MCF 10A (cell line): ENCODE results near the gene KCTD2. TPM values are rescaled to one million over a fixed set of nuclear protein-coding genes. Genes with fewer than 3 reads are reported as not detected.
A peak's percentile ranks its signal among the peaks of the same experiment; 100 is the strongest.

ENCODE experiments used
- BruUV-seq: library from RNA; stranded (reverse); fragments of 400-500 nt; replicated peaks from 2 replicates; lab custom pipeline; 2021; lab: Mats Ljungman, UMichigan
- CTCF ChIA-PET: fragments of 300-600 bp; sonication (Branson Sonifier 250); formaldehyde crosslinking; extraction: SDS; loops from one replicate; lab custom pipeline; 2021; ENCODE audit warnings: antibody characterized with exemption, inconsistent platforms; lab: Yijun Ruan, JAX
- POLR2A ChIA-PET: fragments of 300-600, 350-650 bp; sonication (Branson Sonifier 250); formaldehyde crosslinking; extraction: SDS; loops from one replicate; lab custom pipeline; 2020; ENCODE audit warnings: antibody characterized with exemption, inconsistent platforms; lab: Yijun Ruan, JAX
- DNase-seq: peaks from one replicate; pipeline ENCODE4 v3.0.0-alpha.2; 2018; ENCODE audit not compliant: unreplicated experiment
- H3K27ac Mint-ChIP-seq: one replicate; pipeline ENCODE4 v1.8.0; 2022; ENCODE audit warnings: mild to moderate bottlenecking, low read depth, mixed read lengths; ENCODE audit not compliant: unreplicated experiment
- H3K27me3 Mint-ChIP-seq: one replicate; pipeline ENCODE4 v1.8.0; 2022; ENCODE audit warnings: mixed read lengths; ENCODE audit not compliant: insufficient read depth, unreplicated experiment
- H3K36me3 Mint-ChIP-seq: one replicate; pipeline ENCODE4 v1.8.0; 2022; ENCODE audit warnings: mild to moderate bottlenecking, moderate library complexity, mixed read lengths; ENCODE audit not compliant: insufficient read depth, unreplicated experiment
- H3K4me1 Mint-ChIP-seq: one replicate; pipeline ENCODE4 v1.8.0; 2022; ENCODE audit warnings: mixed read lengths; ENCODE audit not compliant: insufficient read depth, unreplicated experiment
- H3K4me3 Mint-ChIP-seq: one replicate; pipeline ENCODE4 v1.8.0; 2022; ENCODE audit warnings: mild to moderate bottlenecking, moderate library complexity, mixed read lengths; ENCODE audit not compliant: unreplicated experiment
- H3K9me3 Mint-ChIP-seq: one replicate; pipeline ENCODE4 v1.8.0; 2022; ENCODE audit warnings: mixed read lengths; ENCODE audit not compliant: unreplicated experiment
- CTCF ChIP-seq: fragments of 200-600 bp; IDR thresholded peaks from one replicate; pipeline ENCODE4 v1.8.0; 2022; ENCODE audit warnings: antibody characterized with exemption, mild to moderate bottlenecking; ENCODE audit not compliant: unreplicated experiment
- intact Hi-C: fragments of 100-400 bp; cut with micrococcal nuclease; formaldehyde crosslinking; loops from 2 replicates; pipeline ENCODE4 v1.14.1; 2022
- total RNA-seq: library from RNA; stranded (reverse); gene quantifications from 2 replicates; pipeline ENCODE4 v1.2.3, GENCODE V29; 2022

The KCTD2 gene
- total RNA-seq, 1 experiment from 2014 or later: 11.9 TPM

GRCh38 chr17:75086496-75087181, 39.6 kb downstream of the KCTD2 start:
- ChIA-PET CTCF (interaction anchor here (0.7 to 2.0 kb wide), 3 partner anchors 16 to 40 kb away, joined by 3 to 7 read pairs (median 7); no protein-coding TSS in a partner anchor), POLR2A (interaction anchor here (0.6 to 3.6 kb wide), 11 partner anchors 8 to 174 kb away, joined by 3 to 21 read pairs (median 6); partner anchors contain the start of gene ARMC7)
- DNase-seq: no peak
- no TSS peak for BruUV-seq
- peaks cover 10% of the 10 kb centered on the region for H3K36me3 Mint-ChIP-seq
- no peaks in the 10 kb centered on the region for H3K27me3 Mint-ChIP-seq
- H3K9me3 Mint-ChIP-seq: no peaks in the 10 kb centered on the region
- peak overlapping the region; percentile 87 for H3K4me3 Mint-ChIP-seq
- intact Hi-C loops: no loop called here
- peaks cover 40% of the 10 kb centered on the region for H3K4me1 Mint-ChIP-seq
- H3K27ac Mint-ChIP-seq: peak overlapping the region; percentile 93
- no peak for TF ChIP-seq CTCF

DNA sequence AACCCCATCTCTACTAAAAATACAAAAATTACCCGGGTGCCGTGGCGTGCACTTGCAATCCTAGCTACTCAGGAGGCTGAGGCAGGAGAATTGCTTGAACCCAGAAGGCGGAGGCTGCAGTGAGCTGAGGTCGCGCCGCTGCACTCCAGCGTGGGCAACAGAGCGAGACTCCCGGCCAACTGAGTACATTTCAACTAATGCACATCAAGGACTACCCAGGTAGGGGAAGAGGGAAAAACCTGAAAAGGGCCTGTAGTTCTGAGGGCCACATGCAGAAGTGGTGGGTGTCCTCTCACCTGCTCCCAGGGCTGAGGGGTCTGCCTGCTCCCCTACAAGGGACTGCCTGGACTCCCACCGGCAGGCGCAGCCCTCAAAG, 40.1 kb downstream of the KCTD2 start:
- POLR2A ChIA-PET: interaction anchor here (0.6 to 4.1 kb wide), 14 partner anchors 9 to 174 kb away, joined by 3 to 21 read pairs (median 6); partner anchors contain the start of genes ARMC7, MRPL58 and NUP85
- H3K9me3 Mint-ChIP-seq: no peaks in the 10 kb centered on the region
- peaks cover 46% of the 10 kb centered on the region for H3K4me1 Mint-ChIP-seq
- DNase-seq: no peak
- peak overlapping the region; percentile 93 for H3K27ac Mint-ChIP-seq
- H3K36me3 Mint-ChIP-seq: peaks cover 10% of the 10 kb centered on the region
- BruUV-seq: TSS peak; percentile 40
- intact Hi-C loops: no loop called here
- H3K4me3 Mint-ChIP-seq: peak overlapping the region; percentile 87
- CTCF ChIA-PET: interaction anchor here (0.7 to 2.0 kb wide), 3 partner anchors 17 to 39 kb away, joined by 3 to 7 read pairs (median 7); no protein-coding TSS in a partner anchor
- no peaks in the 10 kb centered on the region for H3K27me3 Mint-ChIP-seq
- no peak for TF ChIP-seq CTCF

- Mint-ChIP-seq H3K27me3 (no peaks in the 10 kb centered on the region), H3K27ac (peak within 1 kb of the TSS; percentile 93), H3K9me3 (no peaks in the 10 kb centered on the region), H3K36me3 (peaks cover 10% of the 10 kb centered on the region), H3K4me1 (peaks cover 48% of the 10 kb centered on the region), H3K4me3 (peak within 1 kb of the TSS; percentile 87)
- DNase-seq: peak; percentile 95
- POLR2A ChIA-PET: interaction anchor here (0.5 to 4.1 kb wide), 20 partner anchors 8 to 173 kb away, joined by 3 to 21 read pairs (median 4); partner anchors contain the start of genes ARMC7, JPT1, MRPL58 and NUP85
- TF ChIP-seq CTCF: no peak
- TSS peak; percentile 62 for BruUV-seq
- CTCF ChIA-PET: interaction anchor here (0.8 to 2.0 kb wide), 6 partner anchors 17 to 63 kb away, joined by 3 to 7 read pairs (median 6); no protein-coding TSS in a partner anchor
- intact Hi-C loops: no loop called here
These were observed 40.8 kb downstream of the KCTD2 start, which contains the start of gene SLC16A5 for GRCh38 chr17:75087558-75088453. Gene SLC16A5, plus strand, starts transcription at chr17:75087954. Its CDS starts 5,683 bp downstream, at chr17:75093637.
